ENCODE data around the gene IPO4. TPM values are rescaled to one million over a fixed set of nuclear protein-coding genes. Genes with fewer than 3 reads are reported as not detected.

IPO4 gene
- total and polyA plus RNA-seq, 9 of the 15 experiments (the other 6 are each of a cell fraction or from before 2014, with no cell fraction given) = 7.3 to 122 (median 31.8) TPM

DNA sequence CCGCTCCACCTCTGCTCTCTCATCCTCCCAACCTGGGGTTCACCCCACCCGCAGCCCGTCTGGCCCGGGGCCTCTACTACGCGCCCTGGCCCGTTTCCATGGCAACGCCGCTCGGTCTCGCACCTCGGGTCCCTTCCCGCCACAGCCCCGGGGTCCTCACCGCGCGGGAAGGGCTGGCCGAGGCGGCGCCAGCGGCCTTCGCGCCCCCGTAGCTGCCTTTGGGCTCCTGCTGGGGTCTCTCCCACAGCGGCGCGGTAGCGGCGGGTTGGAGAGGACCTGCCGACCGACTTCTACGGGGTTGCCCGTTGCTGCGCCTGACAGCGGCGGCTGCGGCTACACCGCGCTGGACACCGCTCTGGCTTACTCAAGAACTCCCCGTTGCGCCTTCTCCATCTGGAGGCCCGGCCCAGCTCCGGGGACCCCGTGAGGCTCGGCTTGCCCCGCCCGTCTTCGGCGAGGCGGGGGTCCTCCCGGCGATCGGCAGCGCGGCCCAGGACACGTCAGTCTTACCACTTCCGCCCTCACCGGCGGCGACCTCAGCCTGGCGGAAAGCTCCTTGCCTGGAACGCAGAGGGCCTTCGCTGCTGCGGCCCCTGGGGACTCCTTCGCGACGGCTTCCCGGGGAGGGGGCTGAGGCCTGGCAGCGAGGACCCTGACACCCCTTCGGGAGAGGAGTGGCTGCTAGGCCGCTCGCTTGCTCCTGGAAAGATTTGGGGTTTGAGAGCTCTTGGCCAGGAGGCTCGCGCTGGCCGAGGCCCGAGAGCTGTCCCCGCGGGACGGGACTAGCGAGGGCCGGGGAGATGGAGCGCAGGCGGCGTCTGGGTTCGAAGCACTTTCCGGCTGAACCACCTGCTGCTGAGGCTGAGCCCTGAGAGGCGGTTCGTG, 6.8 kb upstream of the IPO4 start, which contains the start of gene TM9SF1 (continued):
- TF ChIP-seq, protein P1, sequence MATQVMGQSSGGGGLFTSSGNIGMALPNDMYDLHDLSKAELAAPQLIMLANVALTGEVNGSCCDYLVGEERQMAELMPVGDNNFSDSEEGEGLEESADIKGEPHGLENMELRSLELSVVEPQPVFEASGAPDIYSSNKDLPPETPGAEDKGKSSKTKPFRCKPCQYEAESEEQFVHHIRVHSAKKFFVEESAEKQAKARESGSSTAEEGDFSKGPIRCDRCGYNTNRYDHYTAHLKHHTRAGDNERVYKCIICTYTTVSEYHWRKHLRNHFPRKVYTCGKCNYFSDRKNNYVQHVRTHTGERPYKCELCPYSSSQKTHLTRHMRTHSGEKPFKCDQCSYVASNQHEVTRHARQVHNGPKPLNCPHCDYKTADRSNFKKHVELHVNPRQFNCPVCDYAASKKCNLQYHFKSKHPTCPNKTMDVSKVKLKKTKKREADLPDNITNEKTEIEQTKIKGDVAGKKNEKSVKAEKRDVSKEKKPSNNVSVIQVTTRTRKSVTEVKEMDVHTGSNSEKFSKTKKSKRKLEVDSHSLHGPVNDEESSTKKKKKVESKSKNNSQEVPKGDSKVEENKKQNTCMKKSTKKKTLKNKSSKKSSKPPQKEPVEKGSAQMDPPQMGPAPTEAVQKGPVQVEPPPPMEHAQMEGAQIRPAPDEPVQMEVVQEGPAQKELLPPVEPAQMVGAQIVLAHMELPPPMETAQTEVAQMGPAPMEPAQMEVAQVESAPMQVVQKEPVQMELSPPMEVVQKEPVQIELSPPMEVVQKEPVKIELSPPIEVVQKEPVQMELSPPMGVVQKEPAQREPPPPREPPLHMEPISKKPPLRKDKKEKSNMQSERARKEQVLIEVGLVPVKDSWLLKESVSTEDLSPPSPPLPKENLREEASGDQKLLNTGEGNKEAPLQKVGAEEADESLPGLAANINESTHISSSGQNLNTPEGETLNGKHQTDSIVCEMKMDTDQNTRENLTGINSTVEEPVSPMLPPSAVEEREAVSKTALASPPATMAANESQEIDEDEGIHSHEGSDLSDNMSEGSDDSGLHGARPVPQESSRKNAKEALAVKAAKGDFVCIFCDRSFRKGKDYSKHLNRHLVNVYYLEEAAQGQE (IDR thresholded peaks at IDR 0.05; ENCODE audit: borderline replicate concordance) = no peak
- TF ChIP-seq, protein P1 (CRISPR knock-in tag; IDR thresholded peaks at IDR 0.05; ENCODE audit: low read depth) = no peak
- TF ChIP-seq CEBPB (tag; IDR thresholded peaks at IDR 0.05) (no peak), PPARD (CRISPR knock-in tag; IDR thresholded peaks at IDR 0.05) (no peak), SMC3 (conservative IDR thresholded peaks at IDR 0.05; ENCODE audit: insufficient read depth, low read depth, low read length) (0 out of 2 replicates have a peak, but pooled peaks have one; percentile 3), ZBTB7A (IDR thresholded peaks at IDR 0.05; ENCODE audit: borderline replicate concordance, control insufficient read depth, low read depth, low read length) (no peak), XRCC4 (IDR thresholded peaks at IDR 0.05; ENCODE audit: extremely low read depth, insufficient read depth, insufficient read length) (no peak), TBL1XR1 (IDR thresholded peaks at IDR 0.05; ENCODE audit: low read length in 2 of 2) (no peak), NELFE (IDR thresholded peaks at IDR 0.05; ENCODE audit: insufficient read depth, insufficient read length) (no peak), SMARCE1 (IDR thresholded peaks at IDR 0.05) (no peak), DIDO1 (tag; IDR thresholded peaks at IDR 0.05; ENCODE audit: low read depth) (no peak), MECOM (CRISPR knock-in tag; IDR thresholded peaks at IDR 0.05) (no peak), ZNF830 (CRISPR knock-in tag; IDR thresholded peaks at IDR 0.05) (no peak), MAFK (IDR thresholded peaks at IDR 0.05; ENCODE audit: low read length) (no peak), ZNF165 (CRISPR knock-in tag; IDR thresholded peaks at IDR 0.05; ENCODE audit: borderline replicate concordance) (no peak), BCOR (IDR thresholded peaks at IDR 0.05) (no peak), CCNT2 (IDR thresholded peaks at IDR 0.05; ENCODE audit: borderline replicate concordance, extremely low read depth, insufficient read length, low read depth, low read length) (peak; percentile 8), ZNF717 (CRISPR knock-in tag; IDR thresholded peaks at IDR 0.05) (no peak), SMARCC2 (IDR thresholded peaks at IDR 0.05; ENCODE audit: low read depth) (no peak)
- TF ChIP-seq, protein P2, sequence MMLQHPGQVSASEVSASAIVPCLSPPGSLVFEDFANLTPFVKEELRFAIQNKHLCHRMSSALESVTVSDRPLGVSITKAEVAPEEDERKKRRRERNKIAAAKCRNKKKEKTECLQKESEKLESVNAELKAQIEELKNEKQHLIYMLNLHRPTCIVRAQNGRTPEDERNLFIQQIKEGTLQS (IDR thresholded peaks at IDR 0.05) = peak; percentile 49
- TF ChIP-seq, protein P2 (CRISPR knock-in tag; conservative IDR thresholded peaks at IDR 0.05) = peak; percentile 68; the same call in 1 of the 2 replicates
